BJ (cell line): Measurements from ENCODE around the gene SLC66A1. TPM values are rescaled to one million over a fixed set of nuclear protein-coding genes. Genes with fewer than 3 reads are reported as not detected.

Source experiments
- CTCF ChIA-PET: fragments of 350-600 bp; formaldehyde crosslinking; extraction: SDS; loops from one replicate; lab custom pipeline; 2021; ENCODE audit warnings: antibody characterized with exemption, inconsistent platforms; lab: Yijun Ruan, JAX
- POLR2A ChIA-PET: fragments of 300-600 bp; sonication (Branson Sonifier 250); formaldehyde crosslinking; extraction: SDS; loops from one replicate; lab custom pipeline; 2021; ENCODE audit warnings: antibody characterized with exemption; lab: Charles Lee
- DNase-seq: peaks from one replicate; pipeline ENCODE4 v3.0.0-alpha.2; 2011; ENCODE audit warnings: low read depth
- H3K27me3 ChIP-seq: 2 replicates; pipeline ENCODE4 v1.6.0; 2011; ENCODE audit warnings: low read length; ENCODE audit not compliant: control insufficient read depth, insufficient read depth
- H3K36me3 ChIP-seq: 2 replicates; pipeline ENCODE4 v1.5.1; 2011; ENCODE audit warnings: low read length; ENCODE audit not compliant: control insufficient read depth, insufficient read depth
- H3K4me3 ChIP-seq: 2 replicates; pipeline ENCODE4 v1.5.1; 2011; ENCODE audit warnings: low read depth, mild to moderate bottlenecking, control low read depth, low read length
- CTCF ChIP-seq: IDR thresholded peaks from 2 replicates; pipeline ENCODE4 v1.5.1; 2011; ENCODE audit warnings: low read depth, mild to moderate bottlenecking, control low read depth, inconsistent platforms, low read length, moderate library complexity; ENCODE audit not compliant: insufficient read depth
- polyA plus RNA-seq: library from polyadenylated mRNA; depleted of rRNA; stranded (reverse); fragments of >200 nt; gene quantifications from 2 replicates; pipeline ENCODE4 v1.2.3, GENCODE V29; 2011

Gene SLC66A1
- polyA plus RNA-seq, 1 experiment: 17.7 TPM

GRCh38 chr1:19343617-19344350 is 31.7 kb downstream of the SLC66A1 start:
- no peak for DNase-seq
- H3K36me3 ChIP-seq: peaks cover 43% of the 10 kb centered on the region
- TF ChIP-seq CTCF: no peak
- no peak overlapping the region for H3K4me3 ChIP-seq
- ChIA-PET POLR2A (no interaction called here), CTCF (interaction anchor here (0.6 to 4.7 kb wide), 22 partner anchors 9 to 317 kb away, joined by 3 to 22 read pairs (median 4); no protein-coding TSS in a partner anchor)
- H3K27me3 ChIP-seq: no peaks in the 10 kb centered on the region

- DNase-seq: no peak
- H3K36me3 ChIP-seq: peaks cover 44% of the 10 kb centered on the region
- peak; percentile 93 for TF ChIP-seq CTCF
- no peaks in the 10 kb centered on the region for H3K27me3 ChIP-seq
- POLR2A ChIA-PET: no interaction called here
- H3K4me3 ChIP-seq: no peak overlapping the region
- CTCF ChIA-PET: interaction anchor here (0.6 to 4.7 kb wide), 23 partner anchors 10 to 361 kb away, joined by 3 to 22 read pairs (median 3); no protein-coding TSS in a partner anchor
These were observed 32.3 kb downstream of the SLC66A1 start for GRCh38 chr1:19344372-19344810.

GRCh38 chr1:19344831-19345230 is 32.7 kb downstream of the SLC66A1 start:
- CTCF ChIA-PET: interaction anchor here (0.7 to 4.7 kb wide), 17 partner anchors 9 to 360 kb away, joined by 3 to 22 read pairs (median 4); no protein-coding TSS in a partner anchor
- DNase-seq: no peak
- Histone ChIP-seq H3K27me3 (no peaks in the 10 kb centered on the region), H3K4me3 (no peak overlapping the region), H3K36me3 (peaks cover 42% of the 10 kb centered on the region)
- TF ChIP-seq CTCF: no peak
- POLR2A ChIA-PET: no interaction called here

GRCh38 chr1:19345391-19345790 is 33.3 kb downstream of the SLC66A1 start:
- no peaks in the 10 kb centered on the region for H3K27me3 ChIP-seq
- H3K4me3 ChIP-seq: no peak overlapping the region
- ChIA-PET CTCF (interaction anchor here (0.9 to 4.7 kb wide), 9 partner anchors 9 to 360 kb away, joined by 3 to 22 read pairs (median 5); no protein-coding TSS in a partner anchor), POLR2A (no interaction called here)
- DNase-seq: no peak
- H3K36me3 ChIP-seq: peaks cover 42% of the 10 kb centered on the region
- TF ChIP-seq CTCF: no peak

GRCh38 chr1:19346026-19346425 is 33.9 kb downstream of the SLC66A1 start:
- no peak for TF ChIP-seq CTCF
- Histone ChIP-seq H3K4me3 (no peak overlapping the region), H3K36me3 (peaks cover 40% of the 10 kb centered on the region), H3K27me3 (no peaks in the 10 kb centered on the region)
- ChIA-PET POLR2A (no interaction called here), CTCF (interaction anchor here (1.2 to 2.6 kb wide), 3 partner anchors 28 to 305 kb away, joined by 5 to 12 read pairs (median 7); no protein-coding TSS in a partner anchor)
- no peak for DNase-seq
